A673 (cell line): Measurements from ENCODE around the gene VAC14. TPM values are rescaled to one million over a fixed set of nuclear protein-coding genes. Genes with fewer than 3 reads are reported as not detected.

ENCODE experiments used
- BruUV-seq: library from RNA; stranded (reverse); fragments of 400-500 nt; replicated peaks from 2 replicates; lab custom pipeline; 2021; lab: Mats Ljungman, UMichigan
- CTCF ChIA-PET: fragments of 300-600 bp; sonication (Branson Sonifier 250); formaldehyde crosslinking; loops from one replicate; lab custom pipeline; 2022; ENCODE audit warnings: antibody characterized with exemption; lab: Charles Lee
- POLR2A ChIA-PET: fragments of 300-600 bp; sonication (Branson Sonifier 250); formaldehyde crosslinking; loops from one replicate; lab custom pipeline; 2022; ENCODE audit warnings: antibody characterized with exemption; ENCODE audit not compliant: low non-redundant PET; lab: Charles Lee
- DNase-seq: peaks from one replicate; pipeline ENCODE4 v3.0.0-alpha.2; 2015; ENCODE audit warnings: low spot score
- H3K27ac ChIP-seq: fragments of 200-600 bp; sonication (generic); 2 replicates; pipeline ENCODE4 v1.5.1; 2016; ENCODE audit warnings: mixed run types, low read depth, mild to moderate bottlenecking, mixed read lengths, antibody characterized with exemption, low read length; ENCODE audit not compliant: poor library complexity, severe bottlenecking
- H3K27me3 ChIP-seq: fragments of 200-600 bp; sonication (generic); replicated peaks from 2 replicates; pipeline ENCODE4 v1.6.1; 2017; ENCODE audit warnings: mixed run types, low read depth, mild to moderate bottlenecking, mixed read lengths, antibody characterized with exemption, low read length; ENCODE audit not compliant: insufficient read depth, poor library complexity
- H3K36me3 ChIP-seq: fragments of 200-600 bp; sonication (generic); 2 replicates; pipeline ENCODE4 v1.6.1; 2016; ENCODE audit warnings: mixed run types, mild to moderate bottlenecking, mixed read lengths, antibody characterized with exemption, low read length; ENCODE audit not compliant: insufficient read depth, poor library complexity, severe bottlenecking
- H3K4me1 ChIP-seq: fragments of 200-600 bp; sonication (generic); 2 replicates; pipeline ENCODE4 v1.6.1; 2017; ENCODE audit warnings: mixed run types, mild to moderate bottlenecking, mixed read lengths, antibody characterized with exemption, low read length; ENCODE audit not compliant: insufficient read depth, poor library complexity, severe bottlenecking
- H3K4me3 ChIP-seq: fragments of 200-600 bp; sonication (generic); 2 replicates; pipeline ENCODE4 v1.5.1; 2016; ENCODE audit warnings: low read depth, mixed run types, mild to moderate bottlenecking, mixed read lengths, low read length; ENCODE audit not compliant: poor library complexity, severe bottlenecking
- H3K9me3 ChIP-seq: fragments of 200-600 bp; sonication (generic); 2 replicates; pipeline ENCODE4 v1.6.1; 2016; ENCODE audit warnings: mixed run types, low read depth, mild to moderate bottlenecking, mixed read lengths, antibody characterized with exemption, low read length; ENCODE audit not compliant: poor library complexity, severe bottlenecking
- EZH2 ChIP-seq: fragments of 200-600 bp; sonication (generic); IDR thresholded peaks from 2 replicates; pipeline ENCODE4 v1.6.1; 2017; ENCODE audit warnings: borderline replicate concordance, low read depth, mild to moderate bottlenecking, mixed read lengths, antibody characterized with exemption, low read length; ENCODE audit not compliant: poor library complexity, severe bottlenecking
- intact Hi-C: fragments of 100-400 bp; cut with micrococcal nuclease; formaldehyde crosslinking; loops from one replicate; pipeline ENCODE4 v1.10.0; 2022; ENCODE audit not compliant: unreplicated experiment
- total RNA-seq: library from RNA; stranded (reverse); gene quantifications from 2 replicates; pipeline ENCODE4 v1.2.3, GENCODE V29; 2021
- TF ChIP-seq, protein P1 (sequence below): fragments of 300-800, 200-600 bp; sonication (generic); conservative IDR thresholded peaks from 2 replicates; pipeline ENCODE4 v1.5.1; 2017; ENCODE audit warnings: low read depth, mild to moderate bottlenecking, antibody characterized with exemption, low read length, moderate library complexity, mixed read lengths

The VAC14 gene
- total RNA-seq, 1 experiment from 2014 or later: 46.6 TPM

DNA sequence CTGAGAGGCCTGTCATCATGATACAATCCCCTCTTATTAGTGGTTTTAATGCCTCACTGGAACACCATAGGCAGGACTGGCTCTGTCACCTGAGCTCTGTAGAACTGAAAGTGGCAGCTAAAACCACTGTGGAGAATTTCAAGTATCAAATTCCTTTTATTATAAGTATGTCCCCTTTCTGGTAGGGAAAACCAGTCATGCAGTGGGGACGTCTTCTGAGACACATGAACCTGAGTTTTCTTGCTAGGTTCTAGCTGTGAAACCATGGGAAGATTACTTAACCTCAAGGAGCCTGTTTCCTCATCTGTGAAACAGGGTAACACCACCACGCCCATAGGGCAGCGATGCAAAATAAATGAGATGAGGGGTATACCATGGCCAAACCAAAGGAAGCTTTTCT is 4.7 kb downstream of the VAC14 start:
- Histone ChIP-seq H3K27me3 (no peaks in the 10 kb centered on the region), H3K4me1 (peaks cover 8% of the 10 kb centered on the region), H3K27ac (no peak overlapping the region), H3K9me3 (no peaks in the 10 kb centered on the region), H3K36me3 (no peaks in the 10 kb centered on the region), H3K4me3 (no peak overlapping the region)
- DNase-seq: no peak
- TF ChIP-seq EZH2: no peak
- TF ChIP-seq, protein P1, sequence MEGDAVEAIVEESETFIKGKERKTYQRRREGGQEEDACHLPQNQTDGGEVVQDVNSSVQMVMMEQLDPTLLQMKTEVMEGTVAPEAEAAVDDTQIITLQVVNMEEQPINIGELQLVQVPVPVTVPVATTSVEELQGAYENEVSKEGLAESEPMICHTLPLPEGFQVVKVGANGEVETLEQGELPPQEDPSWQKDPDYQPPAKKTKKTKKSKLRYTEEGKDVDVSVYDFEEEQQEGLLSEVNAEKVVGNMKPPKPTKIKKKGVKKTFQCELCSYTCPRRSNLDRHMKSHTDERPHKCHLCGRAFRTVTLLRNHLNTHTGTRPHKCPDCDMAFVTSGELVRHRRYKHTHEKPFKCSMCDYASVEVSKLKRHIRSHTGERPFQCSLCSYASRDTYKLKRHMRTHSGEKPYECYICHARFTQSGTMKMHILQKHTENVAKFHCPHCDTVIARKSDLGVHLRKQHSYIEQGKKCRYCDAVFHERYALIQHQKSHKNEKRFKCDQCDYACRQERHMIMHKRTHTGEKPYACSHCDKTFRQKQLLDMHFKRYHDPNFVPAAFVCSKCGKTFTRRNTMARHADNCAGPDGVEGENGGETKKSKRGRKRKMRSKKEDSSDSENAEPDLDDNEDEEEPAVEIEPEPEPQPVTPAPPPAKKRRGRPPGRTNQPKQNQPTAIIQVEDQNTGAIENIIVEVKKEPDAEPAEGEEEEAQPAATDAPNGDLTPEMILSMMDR: no peak
- intact Hi-C loops: no loop called here
- ChIA-PET POLR2A (no interaction called here), CTCF (no interaction called here)
- no TSS peak for BruUV-seq

GRCh38 chr16:70795296-70795912 is 5.6 kb downstream of the VAC14 start:
- Histone ChIP-seq H3K36me3 (no peaks in the 10 kb centered on the region), H3K27me3 (no peaks in the 10 kb centered on the region), H3K4me1 (peaks cover 8% of the 10 kb centered on the region), H3K4me3 (no peak overlapping the region), H3K27ac (no peak overlapping the region), H3K9me3 (no peaks in the 10 kb centered on the region)
- POLR2A ChIA-PET: no interaction called here
- CTCF ChIA-PET: no interaction called here
- no peak for DNase-seq
- no peak for TF ChIP-seq EZH2
- TF ChIP-seq, protein P1: no peak
- no TSS peak for BruUV-seq
- intact Hi-C loops: no loop called here

- BruUV-seq: no TSS peak
- DNase-seq: no peak
- intact Hi-C loops: no loop called here
- H3K4me1 ChIP-seq: no peaks in the 10 kb centered on the region
- H3K4me3 ChIP-seq: no peak overlapping the region
- ChIA-PET POLR2A (no interaction called here), CTCF (no interaction called here)
- H3K36me3 ChIP-seq: no peaks in the 10 kb centered on the region
- H3K27me3 ChIP-seq: no peaks in the 10 kb centered on the region
- H3K9me3 ChIP-seq: no peaks in the 10 kb centered on the region
- TF ChIP-seq, protein P1: no peak
- TF ChIP-seq EZH2: no peak
- H3K27ac ChIP-seq: no peak overlapping the region
Measured at GRCh38 chr16:70793851-70794502, 7.0 kb downstream of the VAC14 start.
